AG08395 (cell line): Measurements from ENCODE around the gene EVI5L.

Experiments used
- DNase-seq: peaks from one replicate; pipeline ENCODE4 v3.0.0; 2012; ENCODE audit warnings: mixed read lengths, low spot score

Gene EVI5L

GRCh38 chr19:7817801-7818200, 12.2 kb upstream of the EVI5L start:
- no peak for DNase-seq

DNA sequence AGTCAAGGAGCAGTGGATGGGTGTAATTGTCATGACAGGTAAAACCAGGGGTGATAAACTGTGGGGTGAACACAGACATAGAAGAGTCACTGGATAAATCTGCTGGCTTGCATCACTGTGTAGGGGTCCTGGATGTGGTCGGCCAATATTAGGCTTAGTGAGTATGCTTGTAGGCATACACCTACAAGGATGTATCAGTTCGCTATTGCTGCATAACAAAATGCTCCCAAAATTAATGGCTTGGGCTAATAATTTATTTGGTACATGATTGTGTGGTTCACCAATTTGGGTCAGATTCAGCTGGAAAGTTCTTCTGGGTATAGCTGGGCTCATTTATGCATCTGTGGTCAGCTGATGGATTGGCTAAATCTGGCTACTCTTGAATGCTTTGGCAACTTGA, 11.2 kb upstream of the EVI5L start:
- no peak for DNase-seq

DNA sequence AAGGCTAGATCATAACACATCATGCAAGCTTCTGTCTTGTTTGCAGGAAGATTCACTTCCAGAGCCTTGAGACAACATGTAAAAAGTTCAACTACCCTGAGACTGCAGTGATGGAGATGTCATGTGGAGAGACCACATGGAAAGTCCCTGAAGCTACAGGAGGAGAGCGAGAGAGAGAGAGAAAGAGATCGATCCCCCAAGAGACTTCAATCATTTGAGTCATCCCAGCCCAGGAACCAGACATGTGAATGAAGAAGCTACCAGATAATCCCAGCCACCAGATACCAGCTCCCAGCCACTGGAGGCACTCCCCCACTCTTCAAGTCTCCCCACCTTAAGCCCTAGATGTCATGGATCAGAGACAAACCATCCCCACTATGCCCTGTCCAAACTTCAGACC, 10.7 kb upstream of the EVI5L start:
- no peak for DNase-seq

DNA sequence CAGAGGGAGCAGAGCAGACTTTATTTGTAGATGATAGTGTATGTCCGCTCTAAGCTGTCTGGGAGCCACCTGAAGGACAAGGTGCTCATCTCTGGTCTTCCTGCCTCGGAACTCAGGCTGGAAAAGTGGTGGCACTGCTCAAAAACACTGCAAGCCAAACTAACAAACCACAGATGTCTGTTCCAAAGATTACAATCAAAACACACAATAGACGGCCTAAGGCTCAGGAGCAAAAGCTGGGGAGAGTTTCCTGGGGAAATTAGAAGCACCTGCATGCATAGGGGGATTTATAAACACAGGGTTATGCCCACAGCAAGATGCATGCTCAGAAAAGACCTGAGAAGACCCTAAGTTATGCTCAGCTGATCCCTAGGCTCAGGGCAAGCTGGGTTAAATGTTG, 9.4 kb upstream of the EVI5L start:
- no peak for DNase-seq

GRCh38 chr19:7822910-7823515, 7.0 kb upstream of the EVI5L start:
- no peak for DNase-seq

DNA sequence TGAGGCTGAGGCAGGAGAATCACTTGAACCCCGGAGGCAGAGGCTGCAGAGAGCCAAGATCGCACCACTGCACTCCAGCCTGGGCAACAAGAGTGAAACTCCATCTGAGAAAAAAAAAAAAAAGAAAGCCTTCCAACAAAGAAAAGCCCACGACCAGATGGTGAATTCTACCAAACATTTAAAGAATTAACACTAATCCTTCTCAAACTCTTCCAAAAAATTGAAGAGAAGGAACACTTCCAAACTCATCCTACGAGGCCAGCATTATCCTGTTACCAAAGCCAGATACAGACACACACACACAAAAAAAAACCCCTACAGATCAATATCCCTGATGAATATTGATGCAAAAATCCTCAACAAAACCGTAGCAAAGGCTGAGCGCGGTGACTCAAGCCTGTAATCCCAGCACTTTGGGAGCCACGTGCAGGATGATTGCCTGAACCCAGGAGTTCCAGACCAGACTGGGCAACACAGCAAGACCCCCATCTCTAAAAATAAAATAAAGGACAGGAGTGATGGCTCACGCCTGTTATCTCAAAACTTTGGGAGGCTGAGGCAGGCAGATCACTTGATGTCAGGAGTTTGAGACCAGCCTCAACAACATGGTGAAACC, 6.2 kb upstream of the EVI5L start:
- DNase-seq, result no peak

DNA sequence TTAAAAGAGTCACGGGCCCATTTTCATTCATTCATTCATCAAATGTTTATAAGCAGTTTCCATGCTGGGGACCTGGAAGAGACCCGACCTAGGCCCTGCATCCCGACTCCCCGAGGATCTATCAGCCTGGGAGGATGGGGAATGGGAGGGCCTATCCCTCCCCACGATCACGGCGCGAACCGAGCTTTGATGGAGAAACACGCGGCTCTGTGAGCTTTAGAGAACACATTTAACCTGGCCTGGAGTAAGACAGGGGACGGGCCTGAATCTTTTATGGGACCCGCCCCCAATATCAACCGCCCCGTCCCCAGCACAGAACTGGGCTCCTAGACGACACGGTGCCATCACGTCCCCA, 875 bp upstream of the EVI5L start:
- DNase-seq, result no peak

GRCh38 chr19:7830272-7830771, 304 bp downstream of the EVI5L start:
- no peak for DNase-seq

GRCh38 chr19:7830823-7831222, 805 bp downstream of the EVI5L start:
- DNase-seq, result no peak

DNA sequence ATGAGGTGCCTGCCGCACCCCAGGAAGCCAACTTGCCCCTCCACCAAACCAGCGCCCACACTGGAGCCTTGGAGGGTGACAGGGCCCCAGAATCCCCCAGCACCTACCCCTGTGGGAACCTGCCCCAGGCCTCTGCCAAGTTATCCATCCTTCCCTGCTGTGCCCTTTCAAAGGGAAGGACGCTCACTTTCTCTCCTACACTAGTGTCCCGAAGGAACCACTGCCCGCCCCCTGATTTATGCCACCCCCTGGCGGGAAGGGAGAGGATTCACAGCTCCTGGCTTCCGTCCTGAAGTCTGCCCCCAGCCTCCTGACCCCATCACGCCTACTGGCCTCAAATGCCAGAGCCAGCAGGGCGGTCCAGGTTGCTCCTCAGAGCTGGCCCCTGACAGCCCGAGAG, 1.4 kb downstream of the EVI5L start:
- peak; percentile 29 for DNase-seq

DNA sequence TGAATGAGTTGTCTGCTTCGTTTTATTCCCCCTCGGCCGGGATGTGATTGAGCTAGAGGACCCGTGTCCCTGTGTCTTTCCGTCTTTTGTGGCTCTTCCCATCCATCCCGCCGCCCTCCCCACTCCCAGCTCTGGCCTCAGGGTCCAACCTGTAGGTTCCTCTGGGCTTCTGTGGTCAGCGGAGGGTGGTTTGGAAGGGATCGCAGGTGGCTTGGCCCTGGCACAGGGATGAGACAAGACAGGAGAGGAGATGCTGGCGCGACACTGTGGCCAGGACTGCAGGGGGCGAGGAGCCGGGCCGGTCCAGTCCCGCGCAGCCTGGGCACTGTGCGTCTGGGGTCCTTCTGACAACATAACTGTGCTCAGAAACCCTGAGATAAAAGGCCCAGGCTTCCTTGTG, 2.0 kb downstream of the EVI5L start:
- no peak for DNase-seq

DNA sequence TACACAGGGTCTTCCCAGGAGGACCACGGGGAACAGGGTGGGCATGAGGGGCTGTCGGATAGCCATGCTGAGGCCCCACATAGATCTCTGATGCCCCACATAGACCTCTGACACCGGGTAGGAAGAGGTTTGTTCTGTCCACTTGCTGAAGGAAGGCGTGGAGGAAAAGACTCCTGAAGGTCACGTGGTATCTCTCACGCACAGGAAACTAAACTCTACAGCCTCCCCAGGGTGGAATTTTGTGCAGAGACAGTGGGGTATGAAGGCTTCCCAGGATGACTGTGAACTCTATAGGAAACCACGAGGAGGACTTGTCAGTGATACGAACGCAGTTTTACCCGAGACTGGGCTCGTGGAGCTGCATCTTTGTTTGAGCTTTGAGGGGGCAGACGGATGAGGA, 2.8 kb downstream of the EVI5L start:
- no peak for DNase-seq

DNA sequence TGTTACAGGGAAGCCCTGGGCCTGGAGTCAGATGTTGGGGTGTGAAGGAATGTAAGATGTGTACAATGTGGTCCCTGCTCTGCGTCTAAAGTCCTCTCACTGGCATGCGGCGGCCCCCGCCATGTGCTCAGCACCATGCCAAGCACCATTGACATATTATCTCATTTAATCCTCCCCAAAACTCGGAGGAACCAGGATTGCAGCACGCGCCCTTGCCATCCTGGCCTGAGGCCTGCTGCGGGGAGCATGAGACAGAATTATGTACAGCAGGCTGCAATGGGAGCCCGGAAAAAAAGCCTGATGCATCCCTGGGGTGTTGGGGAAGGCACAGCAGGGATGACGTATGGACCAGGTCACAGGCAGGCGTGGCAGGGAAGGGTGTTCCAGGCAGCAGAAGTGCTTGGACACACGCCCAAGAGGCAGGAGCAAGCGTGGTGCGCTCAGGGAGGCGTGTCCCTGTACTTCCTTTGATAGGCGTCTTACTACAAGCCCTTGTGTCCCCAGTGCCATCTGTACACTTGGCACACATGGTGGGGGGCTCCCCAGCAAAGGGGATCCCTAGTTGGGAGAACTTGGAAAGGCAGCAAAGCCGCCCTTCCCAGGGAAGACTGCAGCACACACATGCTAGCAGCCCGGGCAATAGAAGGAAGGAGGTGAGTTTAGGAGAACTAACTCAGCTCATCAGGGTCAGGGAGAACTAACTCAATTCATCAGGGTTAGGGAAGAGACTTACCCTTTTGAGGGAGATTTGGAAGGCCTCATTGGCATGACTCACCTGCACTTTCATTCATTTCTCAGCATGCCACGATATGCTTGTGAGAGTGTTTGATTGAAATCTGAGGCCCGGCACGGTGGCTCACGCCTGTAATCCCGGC, 3.4 kb downstream of the EVI5L start:
- DNase-seq, result no peak

- DNase-seq, result no peak
Observed at GRCh38 chr19:7839476-7839875, 9.5 kb downstream of the EVI5L start.

DNA sequence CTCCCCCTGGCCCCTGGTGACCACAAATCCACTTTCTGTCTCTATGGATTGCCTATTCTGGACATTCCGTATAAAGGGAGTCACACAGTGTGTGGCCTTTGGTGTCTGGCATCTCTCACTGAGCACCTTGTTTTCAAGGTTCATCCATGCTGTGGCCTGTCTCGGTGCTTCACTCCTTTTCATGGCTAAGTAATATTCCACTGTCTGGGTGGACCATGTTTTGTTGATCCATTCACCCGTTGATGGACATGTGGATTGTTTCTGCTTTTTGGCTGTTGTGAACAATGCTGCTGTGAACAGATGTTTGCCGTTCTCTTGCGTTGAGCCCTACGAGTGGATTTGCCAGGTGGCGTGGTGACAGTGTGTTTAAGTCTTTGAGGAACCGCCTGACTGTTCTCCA, 10.6 kb downstream of the EVI5L start:
- DNase-seq, result no peak

GRCh38 chr19:7841751-7842660, 12.0 kb downstream of the EVI5L start:
- no peak for DNase-seq

- DNase-seq, result no peak
Observed at GRCh38 chr19:7842661-7843294, 12.8 kb downstream of the EVI5L start.

- DNase-seq, result no peak
Observed at GRCh38 chr19:7843521-7843920, 13.5 kb downstream of the EVI5L start.

DNA sequence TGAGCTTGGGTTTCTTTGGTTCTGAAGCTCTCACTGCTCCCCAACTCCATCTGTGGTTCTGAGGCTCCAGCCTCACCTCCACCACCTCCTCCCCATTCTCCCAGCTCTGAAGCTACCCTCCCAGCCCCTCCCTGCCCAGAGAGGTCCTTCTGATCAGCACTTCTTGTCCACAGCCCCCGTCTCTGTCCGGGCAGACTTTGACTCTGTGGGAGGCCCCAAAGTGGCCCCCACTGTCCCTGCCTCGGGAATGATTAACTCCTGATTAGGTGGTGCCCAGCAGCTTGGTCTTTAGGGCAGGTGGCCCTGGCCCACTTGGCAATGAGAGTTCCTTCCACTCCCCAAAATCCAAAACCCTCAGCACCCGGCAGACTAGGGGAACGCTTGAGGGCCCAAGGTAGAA, 14.4 kb downstream of the EVI5L start:
- DNase-seq, result no peak

DNA sequence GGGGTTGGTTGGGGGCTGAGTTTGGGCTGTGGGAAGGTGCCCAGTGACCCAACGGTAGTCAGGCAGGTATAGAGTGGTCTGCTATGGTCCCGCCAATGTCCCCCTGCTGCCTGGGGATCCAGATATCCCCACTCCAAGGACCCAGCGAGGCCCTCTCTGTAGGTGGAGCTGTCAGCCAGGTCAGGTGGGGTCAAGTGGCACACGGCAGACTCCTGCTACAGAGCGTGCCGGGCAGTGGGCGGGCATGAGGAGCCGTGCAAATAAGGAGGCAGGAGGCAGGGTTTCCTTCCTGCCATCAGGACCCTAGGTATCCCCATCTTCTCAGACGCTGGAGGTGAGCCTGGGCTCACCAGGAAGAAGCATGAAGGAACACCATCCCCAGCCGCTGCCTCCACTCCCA, 14.9 kb downstream of the EVI5L start:
- no peak for DNase-seq

GRCh38 chr19:7845390-7846154, 15.6 kb downstream of the EVI5L start:
- no peak for DNase-seq
